ENCODE data around the gene KCNA5. TPM values are rescaled to one million over a fixed set of nuclear protein-coding genes. Genes with fewer than 3 reads are reported as not detected.

KCNA5 gene
- total RNA-seq, 1 donor from 2014 or later: 6.5 TPM

DNA sequence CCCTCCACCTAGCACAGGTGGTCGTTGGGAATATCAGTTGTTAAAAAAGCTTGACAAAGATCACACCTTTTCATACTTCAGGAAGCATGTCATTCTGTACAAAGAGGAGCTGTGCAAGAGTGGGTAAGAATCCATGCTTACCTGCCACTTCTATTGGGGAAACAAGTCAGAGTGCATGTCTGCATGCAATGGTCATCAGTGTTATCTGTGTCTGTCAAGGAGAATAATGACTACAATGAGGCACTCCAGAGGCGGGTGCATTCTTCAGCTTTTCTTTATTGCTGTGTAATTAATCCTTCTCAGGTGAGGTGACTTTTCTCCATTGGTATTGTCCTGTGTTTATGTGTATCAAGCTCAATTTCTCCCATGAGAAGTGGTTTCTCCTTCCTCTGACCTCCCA lies 24.4 kb downstream of the KCNA5 start:
- Mint-ChIP-seq H3K9me3 (ENCODE audit: low read depth) (no peaks in the 10 kb centered on the region), H3K4me3 (ENCODE audit: unreplicated experiment) (no peak overlapping the region), H3K27me3 (ENCODE audit: low read depth) (peaks cover 18% of the 10 kb centered on the region), H3K4me1 (ENCODE audit: low read depth) (peaks cover 8% of the 10 kb centered on the region), H3K27ac (ENCODE audit: unreplicated experiment) (no peak overlapping the region), H3K36me3 (ENCODE audit: low read depth) (no peaks in the 10 kb centered on the region)
- TF ChIP-seq, protein P1, sequence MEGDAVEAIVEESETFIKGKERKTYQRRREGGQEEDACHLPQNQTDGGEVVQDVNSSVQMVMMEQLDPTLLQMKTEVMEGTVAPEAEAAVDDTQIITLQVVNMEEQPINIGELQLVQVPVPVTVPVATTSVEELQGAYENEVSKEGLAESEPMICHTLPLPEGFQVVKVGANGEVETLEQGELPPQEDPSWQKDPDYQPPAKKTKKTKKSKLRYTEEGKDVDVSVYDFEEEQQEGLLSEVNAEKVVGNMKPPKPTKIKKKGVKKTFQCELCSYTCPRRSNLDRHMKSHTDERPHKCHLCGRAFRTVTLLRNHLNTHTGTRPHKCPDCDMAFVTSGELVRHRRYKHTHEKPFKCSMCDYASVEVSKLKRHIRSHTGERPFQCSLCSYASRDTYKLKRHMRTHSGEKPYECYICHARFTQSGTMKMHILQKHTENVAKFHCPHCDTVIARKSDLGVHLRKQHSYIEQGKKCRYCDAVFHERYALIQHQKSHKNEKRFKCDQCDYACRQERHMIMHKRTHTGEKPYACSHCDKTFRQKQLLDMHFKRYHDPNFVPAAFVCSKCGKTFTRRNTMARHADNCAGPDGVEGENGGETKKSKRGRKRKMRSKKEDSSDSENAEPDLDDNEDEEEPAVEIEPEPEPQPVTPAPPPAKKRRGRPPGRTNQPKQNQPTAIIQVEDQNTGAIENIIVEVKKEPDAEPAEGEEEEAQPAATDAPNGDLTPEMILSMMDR (IDR thresholded peaks at IDR 0.05): no peak
- no peak for DNase-seq (ENCODE audit: low spot score)

DNA sequence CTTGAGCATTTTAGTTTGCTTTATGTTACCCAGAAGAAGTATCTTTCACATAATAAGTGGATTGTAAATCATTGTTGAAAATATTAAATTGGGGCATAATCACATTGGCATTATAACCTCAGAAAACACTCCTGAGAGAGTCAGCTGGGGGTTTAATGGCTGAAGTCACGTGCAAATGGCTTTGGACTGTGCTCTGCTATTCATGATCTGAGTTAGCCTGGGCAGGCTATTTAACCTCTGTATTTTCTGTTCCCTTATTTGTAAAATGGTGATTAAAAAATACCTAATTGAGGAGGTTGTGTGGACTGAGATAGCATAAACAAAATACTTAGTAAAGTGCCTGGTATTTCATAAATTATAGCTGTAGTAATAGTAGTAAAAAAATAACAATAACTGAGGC lies 24.9 kb downstream of the KCNA5 start:
- Mint-ChIP-seq H3K36me3 (ENCODE audit: low read depth) (no peaks in the 10 kb centered on the region), H3K27ac (ENCODE audit: unreplicated experiment) (no peak overlapping the region), H3K4me1 (ENCODE audit: low read depth) (peaks cover 8% of the 10 kb centered on the region), H3K9me3 (ENCODE audit: low read depth) (no peaks in the 10 kb centered on the region), H3K27me3 (ENCODE audit: low read depth) (peaks cover 20% of the 10 kb centered on the region), H3K4me3 (ENCODE audit: unreplicated experiment) (no peak overlapping the region)
- TF ChIP-seq, protein P1 (IDR thresholded peaks at IDR 0.05): no peak
- DNase-seq (ENCODE audit: low spot score): no peak

DNA sequence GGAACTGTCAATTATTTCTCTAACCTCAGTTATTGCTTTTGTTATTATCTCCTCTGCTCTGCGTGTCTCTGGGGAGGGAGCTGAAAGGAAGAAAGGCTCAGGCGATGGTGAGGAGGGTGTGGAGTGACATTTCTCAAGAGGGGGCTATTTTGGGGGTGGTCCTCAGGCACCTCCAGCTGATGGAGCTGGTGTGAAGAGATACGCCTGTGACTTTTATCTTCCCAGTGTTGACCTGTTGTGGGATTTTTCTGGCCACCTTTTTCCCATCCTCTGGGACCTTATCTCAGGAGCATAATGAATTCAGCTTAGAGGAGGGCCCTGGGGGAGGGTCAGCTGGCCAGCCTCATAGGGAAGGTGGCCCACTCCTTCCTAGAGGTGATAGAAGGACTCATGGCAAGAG lies 26.4 kb downstream of the KCNA5 start:
- no peak overlapping the region for H3K27ac Mint-ChIP-seq (ENCODE audit: unreplicated experiment)

DNA sequence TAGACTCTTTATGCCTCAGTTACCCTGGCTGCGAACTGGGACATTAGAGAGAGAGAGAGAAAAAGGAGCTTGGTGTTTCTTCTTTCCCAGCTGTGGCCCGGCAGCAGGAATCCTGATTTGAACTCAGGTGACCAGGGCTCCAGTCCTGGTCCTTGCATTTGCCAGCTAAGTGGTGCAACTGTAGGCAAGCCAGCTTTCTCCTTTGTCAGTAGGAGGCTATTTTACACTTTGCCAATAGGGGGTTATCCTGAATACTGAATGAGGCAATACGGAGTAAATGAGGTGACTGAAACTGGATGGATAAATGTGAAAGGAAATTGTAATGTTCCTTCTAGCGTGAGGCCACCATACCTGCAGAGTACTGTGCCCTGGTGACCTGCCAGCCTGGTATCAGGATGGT lies 27.8 kb downstream of the KCNA5 start:
- Mint-ChIP-seq H3K4me1 (ENCODE audit: low read depth) (no peaks in the 10 kb centered on the region), H3K27ac (ENCODE audit: unreplicated experiment) (no peak overlapping the region), H3K27me3 (ENCODE audit: low read depth) (peaks cover 23% of the 10 kb centered on the region), H3K4me3 (ENCODE audit: unreplicated experiment) (no peak overlapping the region), H3K9me3 (ENCODE audit: low read depth) (no peaks in the 10 kb centered on the region), H3K36me3 (ENCODE audit: low read depth) (no peaks in the 10 kb centered on the region)
- no peak for DNase-seq (ENCODE audit: low spot score)
- TF ChIP-seq, protein P1 (IDR thresholded peaks at IDR 0.05): no peak

More for the DNA sequence above, 26.4 kb downstream of the KCNA5 start:
- TF ChIP-seq, protein P1 (IDR thresholded peaks at IDR 0.05): no peak
- Mint-ChIP-seq H3K27me3 (ENCODE audit: low read depth) (peaks cover 23% of the 10 kb centered on the region), H3K4me1 (ENCODE audit: low read depth) (peaks cover 4% of the 10 kb centered on the region), H3K4me3 (ENCODE audit: unreplicated experiment) (no peak overlapping the region), H3K9me3 (ENCODE audit: low read depth) (no peaks in the 10 kb centered on the region), H3K36me3 (ENCODE audit: low read depth) (no peaks in the 10 kb centered on the region)
- DNase-seq (ENCODE audit: low spot score): no peak

DNA sequence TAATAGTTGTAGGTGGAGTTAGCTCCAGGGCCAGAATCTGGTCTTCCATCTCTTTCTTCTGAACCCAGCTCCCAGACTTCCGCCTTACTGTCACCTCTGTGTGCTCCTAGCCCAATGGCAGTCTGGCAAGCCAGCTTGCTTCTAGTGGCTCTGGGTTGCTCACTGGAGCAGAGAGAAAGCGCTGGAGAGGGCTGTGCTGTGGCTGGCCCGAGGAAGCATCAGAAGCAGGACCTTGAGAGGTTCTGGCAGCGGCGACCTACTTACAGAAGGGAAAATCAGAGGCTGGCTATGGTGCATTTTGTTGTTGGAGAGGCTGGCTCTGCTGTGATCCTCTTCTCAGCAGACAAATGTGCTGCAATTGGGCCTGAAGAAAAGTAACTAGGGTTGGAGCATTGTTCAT lies 28.6 kb downstream of the KCNA5 start:
- Mint-ChIP-seq H3K4me1 (ENCODE audit: low read depth) (peaks cover 5% of the 10 kb centered on the region), H3K27ac (ENCODE audit: unreplicated experiment) (no peak overlapping the region), H3K4me3 (ENCODE audit: unreplicated experiment) (no peak overlapping the region), H3K36me3 (ENCODE audit: low read depth) (no peaks in the 10 kb centered on the region), H3K27me3 (ENCODE audit: low read depth) (peaks cover 23% of the 10 kb centered on the region), H3K9me3 (ENCODE audit: low read depth) (no peaks in the 10 kb centered on the region)
- TF ChIP-seq, protein P1 (IDR thresholded peaks at IDR 0.05): no peak
- DNase-seq (ENCODE audit: low spot score): no peak
